OCI-LY7 (cell line): Measurements from ENCODE around the gene SUCNR1. TPM values are rescaled to one million over a fixed set of nuclear protein-coding genes. Genes with fewer than 3 reads are reported as not detected.

Source experiments
- BruUV-seq: library from RNA; stranded (reverse); fragments of 400-500 nt; replicated peaks from 2 replicates; lab custom pipeline; 2021; lab: Mats Ljungman, UMichigan
- CTCF ChIA-PET: fragments of 300-600 bp; sonication (Branson Sonifier 250); formaldehyde crosslinking; loops from one replicate; lab custom pipeline; 2022; ENCODE audit warnings: antibody characterized with exemption; ENCODE audit not compliant: unreplicated experiment; lab: Charles Lee
- POLR2A ChIA-PET: fragments of 300-600 bp; sonication (Branson Sonifier 250); formaldehyde crosslinking; loops from one replicate; lab custom pipeline; 2022; ENCODE audit warnings: antibody characterized with exemption; lab: Charles Lee
- DNase-seq: peaks from one replicate; pipeline ENCODE4 v3.0.0-alpha.2; 2015; ENCODE audit warnings: low spot score
- H2AFZ ChIP-seq: fragments of 200-600 bp; sonication (generic), shearing (Covaris generic); 2 replicates; pipeline ENCODE4 v1.6.1; 2014; ENCODE audit warnings: mild to moderate bottlenecking, antibody characterized with exemption, low read length, moderate library complexity
- H3K27ac ChIP-seq: fragments of 200-600 bp; sonication (generic); 2 replicates; pipeline ENCODE4 v1.5.1; 2014; ENCODE audit warnings: mixed run types, low read depth, mild to moderate bottlenecking, moderate library complexity, low read length, inconsistent platforms; ENCODE audit not compliant: poor library complexity, severe bottlenecking
- H3K36me3 ChIP-seq: fragments of 200-600 bp; sonication (generic); 2 replicates; pipeline ENCODE4 v1.6.1; 2014; ENCODE audit warnings: mild to moderate bottlenecking, antibody characterized with exemption, low read length, moderate library complexity, mixed read lengths; ENCODE audit not compliant: insufficient read depth
- H3K4me1 ChIP-seq: fragments of 200-600 bp; sonication (generic); 2 replicates; pipeline ENCODE4 v1.5.1; 2014; ENCODE audit warnings: mild to moderate bottlenecking, low read length; ENCODE audit not compliant: insufficient read depth, poor library complexity, severe bottlenecking
- H3K4me2 ChIP-seq: fragments of 200-600 bp; sonication (generic); 2 replicates; pipeline ENCODE4 v1.6.1; 2014; ENCODE audit warnings: mild to moderate bottlenecking, low read length
- H3K4me3 ChIP-seq: fragments of 200-600 bp; sonication (generic); 2 replicates; pipeline ENCODE4 v1.5.1; 2014; ENCODE audit warnings: mild to moderate bottlenecking, low read depth, low read length; ENCODE audit not compliant: poor library complexity, severe bottlenecking
- H3K79me2 ChIP-seq: fragments of 200-600 bp; sonication (generic); 2 replicates; pipeline ENCODE4 v1.6.1; 2016; ENCODE audit warnings: low read depth, mild to moderate bottlenecking, low read length, moderate library complexity, mixed read lengths; ENCODE audit not compliant: insufficient read depth
- H3K9me2 ChIP-seq: fragments of 200-600 bp; sonication (generic); 2 replicates; pipeline ENCODE4 v1.6.1; 2016; ENCODE audit warnings: mild to moderate bottlenecking, low read length, mixed read lengths; ENCODE audit not compliant: insufficient read depth
- H3K9me3 ChIP-seq: fragments of 200-600 bp; sonication (generic); 2 replicates; pipeline ENCODE4 v1.6.1; 2014; ENCODE audit warnings: mild to moderate bottlenecking, mixed run types, low read length, mixed read lengths
- H4K20me1 ChIP-seq: fragments of 200-600 bp; sonication (generic); 2 replicates; pipeline ENCODE4 v1.6.1; 2014; ENCODE audit warnings: mild to moderate bottlenecking, antibody characterized with exemption, low read length, moderate library complexity, mixed read lengths; ENCODE audit not compliant: insufficient read depth
- EZH2phosphoT487 ChIP-seq: fragments of 200-600 bp; sonication (generic); IDR thresholded peaks from 2 replicates; pipeline ENCODE4 v1.6.1; 2018; ENCODE audit warnings: low read depth, borderline replicate concordance, mild to moderate bottlenecking, mixed run types, antibody characterized with exemption, low read length, moderate library complexity, mixed read lengths
- intact Hi-C: fragments of 100-400 bp; cut with micrococcal nuclease; formaldehyde crosslinking; loops from one replicate; pipeline ENCODE4 v1.10.0; 2022; ENCODE audit not compliant: unreplicated experiment
- total RNA-seq, 2 experiments: library from RNA; depleted of rRNA in 1 of 2; stranded (reverse); fragments of >200 nt in 1 of 2; shearing (Covaris generic) in 1 of 2; gene quantifications; 2 replicates each; pipeline ENCODE4 v1.2.3, GENCODE V29; 2014 to 2022
- TF ChIP-seq, protein P1 (sequence below): fragments of 200-600 bp; sonication (generic); conservative IDR thresholded peaks from 2 replicates; pipeline ENCODE4 v1.5.1; 2014; ENCODE audit warnings: mild to moderate bottlenecking, antibody characterized with exemption, low read length, moderate library complexity, mixed read lengths

SUCNR1 gene
- total RNA-seq, 2 experiments from 2014 or later: not detected

GRCh38 chr3:151838574-151839312 lies 34.7 kb upstream of the SUCNR1 start:
- no peaks in the 10 kb centered on the region for H4K20me1 ChIP-seq
- no peaks in the 10 kb centered on the region for H3K9me2 ChIP-seq
- intact Hi-C loops: loop anchor here (5.0 to 10.0 kb wide), 5 partner anchors 79 to 671 kb away; no protein-coding TSS in a partner anchor
- BruUV-seq: no TSS peak
- DNase-seq: peak; percentile 65
- H3K4me2 ChIP-seq: no peak overlapping the region
- ChIA-PET CTCF (interaction anchor here (0.6 kb wide), 1 partner anchor 370 kb away, joined by 3 read pairs; no protein-coding TSS in a partner anchor), POLR2A (no interaction called here)
- TF ChIP-seq EZH2phosphoT487: no peak
- TF ChIP-seq, protein P1, sequence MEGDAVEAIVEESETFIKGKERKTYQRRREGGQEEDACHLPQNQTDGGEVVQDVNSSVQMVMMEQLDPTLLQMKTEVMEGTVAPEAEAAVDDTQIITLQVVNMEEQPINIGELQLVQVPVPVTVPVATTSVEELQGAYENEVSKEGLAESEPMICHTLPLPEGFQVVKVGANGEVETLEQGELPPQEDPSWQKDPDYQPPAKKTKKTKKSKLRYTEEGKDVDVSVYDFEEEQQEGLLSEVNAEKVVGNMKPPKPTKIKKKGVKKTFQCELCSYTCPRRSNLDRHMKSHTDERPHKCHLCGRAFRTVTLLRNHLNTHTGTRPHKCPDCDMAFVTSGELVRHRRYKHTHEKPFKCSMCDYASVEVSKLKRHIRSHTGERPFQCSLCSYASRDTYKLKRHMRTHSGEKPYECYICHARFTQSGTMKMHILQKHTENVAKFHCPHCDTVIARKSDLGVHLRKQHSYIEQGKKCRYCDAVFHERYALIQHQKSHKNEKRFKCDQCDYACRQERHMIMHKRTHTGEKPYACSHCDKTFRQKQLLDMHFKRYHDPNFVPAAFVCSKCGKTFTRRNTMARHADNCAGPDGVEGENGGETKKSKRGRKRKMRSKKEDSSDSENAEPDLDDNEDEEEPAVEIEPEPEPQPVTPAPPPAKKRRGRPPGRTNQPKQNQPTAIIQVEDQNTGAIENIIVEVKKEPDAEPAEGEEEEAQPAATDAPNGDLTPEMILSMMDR: peak; percentile 95
- H3K79me2 ChIP-seq: no peaks in the 10 kb centered on the region
- no peaks in the 10 kb centered on the region for H3K9me3 ChIP-seq
- no peaks in the 10 kb centered on the region for H3K36me3 ChIP-seq
- H3K4me3 ChIP-seq: no peak overlapping the region
- no peak overlapping the region for H3K27ac ChIP-seq
- H2AFZ ChIP-seq: no peak overlapping the region
- no peaks in the 10 kb centered on the region for H3K4me1 ChIP-seq

DNA sequence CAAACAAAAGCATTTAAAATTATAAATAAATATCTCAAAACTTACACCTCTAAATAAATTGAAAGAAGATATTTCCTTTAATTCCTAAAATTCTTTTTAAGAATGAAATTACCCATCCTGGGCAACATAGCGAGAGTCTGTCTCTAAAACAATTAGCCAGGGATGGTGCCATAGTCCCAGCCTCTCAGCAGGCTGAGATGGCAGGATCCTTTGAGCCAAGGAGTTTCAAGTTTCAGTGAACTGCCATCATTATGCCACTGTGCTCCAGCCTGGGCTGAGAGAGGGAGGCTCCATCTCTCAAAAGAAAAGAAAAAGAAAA lies 34.2 kb upstream of the SUCNR1 start:
- ChIA-PET POLR2A (no interaction called here), CTCF (interaction anchor here (0.6 kb wide), 1 partner anchor 371 kb away, joined by 3 read pairs; no protein-coding TSS in a partner anchor)
- Histone ChIP-seq H2AFZ (no peak overlapping the region), H4K20me1 (no peaks in the 10 kb centered on the region), H3K27ac (no peak overlapping the region), H3K4me1 (no peaks in the 10 kb centered on the region), H3K79me2 (no peaks in the 10 kb centered on the region), H3K36me3 (no peaks in the 10 kb centered on the region), H3K9me3 (no peaks in the 10 kb centered on the region), H3K9me2 (no peaks in the 10 kb centered on the region), H3K4me2 (no peak overlapping the region), H3K4me3 (no peak overlapping the region)
- BruUV-seq: no TSS peak
- DNase-seq: no peak
- intact Hi-C loops: loop anchor here (5.0 to 10.0 kb wide), 5 partner anchors 78 to 672 kb away; no protein-coding TSS in a partner anchor
- TF ChIP-seq, protein P1: peak; percentile 46; the same call in 1 of the 2 replicates
- no peak for TF ChIP-seq EZH2phosphoT487

- ChIA-PET POLR2A (interaction anchor here (0.6 kb wide), 1 partner anchor 191 kb away, joined by 3 read pairs; no protein-coding TSS in a partner anchor), CTCF (no interaction called here)
- H3K4me2 ChIP-seq: no peak overlapping the region
- BruUV-seq: no TSS peak
- no peak overlapping the region for H2AFZ ChIP-seq
- no peaks in the 10 kb centered on the region for H3K9me3 ChIP-seq
- H3K4me3 ChIP-seq: no peak overlapping the region
- no peak for DNase-seq
- H3K36me3 ChIP-seq: no peaks in the 10 kb centered on the region
- no peaks in the 10 kb centered on the region for H4K20me1 ChIP-seq
- TF ChIP-seq EZH2phosphoT487: no peak
- TF ChIP-seq, protein P1: no peak
- H3K9me2 ChIP-seq: no peaks in the 10 kb centered on the region
- H3K4me1 ChIP-seq: no peaks in the 10 kb centered on the region
- no peaks in the 10 kb centered on the region for H3K79me2 ChIP-seq
- intact Hi-C loops: no loop called here
- no peak overlapping the region for H3K27ac ChIP-seq
These were observed 31.6 kb upstream of the SUCNR1 start for GRCh38 chr3:151841801-151842200.
